Measurements from ENCODE around the gene LYPLAL1. TPM values are rescaled to one million over a fixed set of nuclear protein-coding genes. Genes with fewer than 3 reads are reported as not detected.

Gene LYPLAL1
- total RNA-seq, 1 donor from 2014 or later: 85.8 TPM

DNA sequence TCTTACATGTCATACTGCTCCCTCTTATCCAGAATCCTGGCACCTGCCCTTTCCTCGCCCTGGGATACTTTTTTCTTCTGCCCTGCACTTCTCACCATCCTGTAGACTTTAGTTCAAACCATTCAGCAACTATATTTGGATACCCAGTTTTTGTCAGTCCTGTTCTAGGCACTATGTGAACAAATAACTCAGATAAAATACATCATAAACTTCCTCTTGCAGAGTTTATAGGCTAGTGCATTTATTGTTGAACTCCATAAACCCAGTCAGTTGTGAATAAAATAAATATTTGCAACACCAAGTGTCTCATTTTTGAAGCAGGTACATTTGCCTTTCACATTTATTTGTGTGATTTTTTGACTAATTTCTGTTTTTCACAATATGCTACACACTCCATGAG is 4.3 kb downstream of the LYPLAL1 start:
- H3K27ac ChIP-seq (replicated peaks): peak overlapping the region; percentile 17
- H3K4me3 ChIP-seq: no peak overlapping the region
- H3K27me3 ChIP-seq (ENCODE audit: low read depth): no peaks in the 10 kb centered on the region
- intact Hi-C loops (cut with micrococcal nuclease): no loop called here
- no peak for DNase-seq
- H3K36me3 ChIP-seq: peaks cover 23% of the 10 kb centered on the region
- no peaks in the 10 kb centered on the region for H3K9me3 ChIP-seq (replicated peaks)
- peaks cover 88% of the 10 kb centered on the region for H3K4me1 ChIP-seq
- TF ChIP-seq, protein P1, sequence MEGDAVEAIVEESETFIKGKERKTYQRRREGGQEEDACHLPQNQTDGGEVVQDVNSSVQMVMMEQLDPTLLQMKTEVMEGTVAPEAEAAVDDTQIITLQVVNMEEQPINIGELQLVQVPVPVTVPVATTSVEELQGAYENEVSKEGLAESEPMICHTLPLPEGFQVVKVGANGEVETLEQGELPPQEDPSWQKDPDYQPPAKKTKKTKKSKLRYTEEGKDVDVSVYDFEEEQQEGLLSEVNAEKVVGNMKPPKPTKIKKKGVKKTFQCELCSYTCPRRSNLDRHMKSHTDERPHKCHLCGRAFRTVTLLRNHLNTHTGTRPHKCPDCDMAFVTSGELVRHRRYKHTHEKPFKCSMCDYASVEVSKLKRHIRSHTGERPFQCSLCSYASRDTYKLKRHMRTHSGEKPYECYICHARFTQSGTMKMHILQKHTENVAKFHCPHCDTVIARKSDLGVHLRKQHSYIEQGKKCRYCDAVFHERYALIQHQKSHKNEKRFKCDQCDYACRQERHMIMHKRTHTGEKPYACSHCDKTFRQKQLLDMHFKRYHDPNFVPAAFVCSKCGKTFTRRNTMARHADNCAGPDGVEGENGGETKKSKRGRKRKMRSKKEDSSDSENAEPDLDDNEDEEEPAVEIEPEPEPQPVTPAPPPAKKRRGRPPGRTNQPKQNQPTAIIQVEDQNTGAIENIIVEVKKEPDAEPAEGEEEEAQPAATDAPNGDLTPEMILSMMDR (IDR thresholded peaks at IDR 0.05; ENCODE audit: borderline replicate concordance): no peak

DNA sequence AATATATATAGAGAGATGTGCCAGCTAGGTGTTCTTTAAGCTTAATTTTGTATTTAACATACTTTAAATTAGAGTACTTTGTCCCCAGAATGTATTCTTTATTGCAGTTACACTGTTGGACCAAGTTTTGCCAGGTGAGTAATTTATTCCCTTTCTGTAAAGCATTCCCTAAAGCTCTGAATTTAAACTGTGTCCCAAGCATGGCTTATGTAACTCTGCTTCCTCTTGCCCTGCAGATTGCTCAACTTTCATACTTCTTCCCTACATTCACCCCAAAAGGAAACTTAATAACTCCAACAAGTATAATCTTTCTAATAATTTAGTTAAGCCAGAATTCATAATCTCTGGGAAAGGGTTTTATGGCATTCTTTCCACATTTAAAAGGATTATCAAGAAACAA is 5.6 kb downstream of the LYPLAL1 start:
- TF ChIP-seq, protein P1 (IDR thresholded peaks at IDR 0.05; ENCODE audit: borderline replicate concordance): no peak
- Histone ChIP-seq H3K36me3 (peaks cover 23% of the 10 kb centered on the region), H3K4me3 (no peak overlapping the region), H3K27me3 (ENCODE audit: low read depth) (no peaks in the 10 kb centered on the region), H3K27ac (replicated peaks) (peak overlapping the region; percentile 37), H3K4me1 (peaks cover 92% of the 10 kb centered on the region), H3K9me3 (replicated peaks) (peaks cover 3% of the 10 kb centered on the region)
- DNase-seq: no peak
- intact Hi-C loops (cut with micrococcal nuclease): no loop called here

DNA sequence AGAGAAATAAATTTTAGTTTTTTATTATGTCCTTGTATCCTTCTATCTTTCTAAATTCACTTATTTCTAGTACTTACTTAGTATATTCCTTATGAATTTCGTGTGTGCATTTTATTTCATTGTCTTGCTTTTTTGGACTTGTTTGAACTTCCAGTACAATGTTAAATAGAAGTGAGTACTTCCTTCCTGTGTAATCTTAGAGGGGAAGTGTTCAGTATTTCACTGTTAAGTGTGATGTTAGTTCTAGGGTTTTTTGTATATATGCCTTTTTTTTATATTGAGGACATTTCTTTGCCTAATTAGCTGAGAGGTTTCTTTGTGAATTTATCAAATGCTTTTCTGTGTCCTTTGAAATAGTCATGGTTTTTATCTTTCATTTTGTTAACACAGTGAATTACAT is 10.7 kb downstream of the LYPLAL1 start:
- H3K27me3 ChIP-seq (ENCODE audit: low read depth): no peaks in the 10 kb centered on the region
- H3K4me1 ChIP-seq: peaks cover 72% of the 10 kb centered on the region
- H3K9me3 ChIP-seq (replicated peaks): peaks cover 14% of the 10 kb centered on the region
- peaks cover 22% of the 10 kb centered on the region for H3K36me3 ChIP-seq
- H3K27ac ChIP-seq (replicated peaks): no peak overlapping the region
- TF ChIP-seq, protein P1 (IDR thresholded peaks at IDR 0.05; ENCODE audit: borderline replicate concordance): no peak
- H3K4me3 ChIP-seq: no peak overlapping the region
- intact Hi-C loops (cut with micrococcal nuclease): no loop called here
- no peak for DNase-seq

DNA sequence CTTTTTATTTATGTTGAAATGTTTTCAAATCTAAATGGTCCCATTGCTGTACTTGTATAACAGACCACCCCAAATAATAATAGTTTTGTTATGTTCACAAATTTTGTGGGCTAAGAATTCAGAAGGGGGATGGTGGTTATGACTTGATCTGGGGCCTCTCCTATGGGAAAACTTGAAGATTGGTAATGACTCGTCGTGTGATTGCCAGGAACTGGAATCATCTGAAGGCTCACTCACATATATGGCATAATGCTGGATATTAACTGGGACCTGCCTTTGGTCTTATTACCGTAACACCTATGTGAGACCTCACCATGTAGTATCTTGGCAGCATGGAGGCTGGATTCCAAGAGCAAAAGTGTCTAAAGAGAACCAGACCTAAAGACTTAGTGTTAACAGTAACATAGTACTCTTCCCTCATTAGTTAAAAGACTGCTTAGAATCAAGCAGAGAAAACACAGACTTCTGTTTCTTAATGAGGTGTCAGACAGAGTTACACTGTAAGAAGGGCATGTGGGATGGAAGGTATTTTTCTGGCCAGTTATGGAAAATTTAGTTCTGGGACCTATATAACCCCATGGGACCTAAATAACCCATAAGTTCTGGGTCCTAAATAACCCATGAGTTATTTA is 11.9 kb downstream of the LYPLAL1 start:
- H3K36me3 ChIP-seq: peaks cover 13% of the 10 kb centered on the region
- TF ChIP-seq, protein P1 (IDR thresholded peaks at IDR 0.05; ENCODE audit: borderline replicate concordance): no peak
- peaks cover 14% of the 10 kb centered on the region for H3K9me3 ChIP-seq (replicated peaks)
- H3K27me3 ChIP-seq (ENCODE audit: low read depth): no peaks in the 10 kb centered on the region
- intact Hi-C loops (cut with micrococcal nuclease): no loop called here
- peaks cover 72% of the 10 kb centered on the region for H3K4me1 ChIP-seq
- no peak for DNase-seq
- no peak overlapping the region for H3K4me3 ChIP-seq
- no peak overlapping the region for H3K27ac ChIP-seq (replicated peaks)

DNA sequence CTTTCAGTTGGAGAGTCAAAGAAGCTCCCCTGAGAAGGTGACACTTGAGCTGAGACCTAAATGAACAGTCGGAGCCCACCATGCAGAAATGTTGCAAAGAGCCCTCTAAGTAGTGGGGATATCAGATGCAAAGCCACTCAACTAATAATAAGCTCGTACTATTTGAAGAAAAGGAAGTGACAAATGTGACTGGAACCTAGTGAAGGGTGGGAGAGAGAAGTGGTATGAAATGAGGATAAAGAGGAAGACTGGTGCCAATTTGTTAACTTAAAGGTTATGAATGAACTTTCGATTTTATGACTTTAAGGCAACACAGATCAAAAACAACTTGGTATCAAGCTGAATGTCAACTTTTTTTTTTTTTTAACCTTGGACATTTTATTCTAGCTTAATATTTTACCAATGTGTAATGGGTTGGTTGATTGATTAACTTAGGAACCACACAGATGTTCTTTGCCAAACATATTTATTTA is 14.7 kb downstream of the LYPLAL1 start:
- intact Hi-C loops (cut with micrococcal nuclease): no loop called here
- Histone ChIP-seq H3K9me3 (replicated peaks) (peaks cover 14% of the 10 kb centered on the region), H3K27me3 (ENCODE audit: low read depth) (no peaks in the 10 kb centered on the region), H3K27ac (replicated peaks) (peak overlapping the region; percentile 76), H3K4me1 (peaks cover 60% of the 10 kb centered on the region), H3K36me3 (no peaks in the 10 kb centered on the region), H3K4me3 (no peak overlapping the region)
- TF ChIP-seq, protein P1 (IDR thresholded peaks at IDR 0.05; ENCODE audit: borderline replicate concordance): no peak
- no peak for DNase-seq

All from left ventricle myocardium inferior (tissue), 1 donor.